ENCODE data around the gene GPATCH2L.

Gene GPATCH2L

GRCh38 chr14:76237349-76237990 is 85.7 kb downstream of the GPATCH2L start:
- TF ChIP-seq CTCF (IDR thresholded peaks at IDR 0.05; ENCODE audit: control extremely low read depth, extremely low read depth, low read depth, missing control alignments) = no peak
- ChIA-PET CTCF (no interaction called here), POLR2A (no interaction called here)
- no peak for DNase-seq (ENCODE audit: extremely low spot score)

GRCh38 chr14:76245097-76245496 is 93.4 kb downstream of the GPATCH2L start:
- POLR2A ChIA-PET = no interaction called here
- DNase-seq (ENCODE audit: extremely low spot score) = no peak
- CTCF ChIA-PET = no interaction called here
- no peak for TF ChIP-seq CTCF (IDR thresholded peaks at IDR 0.05; ENCODE audit: control extremely low read depth, extremely low read depth, low read depth, missing control alignments)

GRCh38 chr14:76250302-76250701 is 98.6 kb downstream of the GPATCH2L start:
- no peak for DNase-seq (ENCODE audit: extremely low spot score)
- TF ChIP-seq CTCF (IDR thresholded peaks at IDR 0.05; ENCODE audit: control extremely low read depth, extremely low read depth, low read depth, missing control alignments) = no peak
- CTCF ChIA-PET = interaction anchor here (1.2 to 1.4 kb wide), 3 partner anchors 21 to 88 kb away, joined by 3 to 5 read pairs (median 3); no protein-coding TSS in a partner anchor
- POLR2A ChIA-PET = no interaction called here

GRCh38 chr14:76252471-76252870 is 100.7 kb downstream of the GPATCH2L start:
- DNase-seq (ENCODE audit: extremely low spot score) = no peak
- no peak for TF ChIP-seq CTCF (IDR thresholded peaks at IDR 0.05; ENCODE audit: control extremely low read depth, extremely low read depth, low read depth, missing control alignments)
- ChIA-PET CTCF (no interaction called here), POLR2A (no interaction called here)

- ChIA-PET CTCF (no interaction called here), POLR2A (no interaction called here)
- no peak for DNase-seq (ENCODE audit: extremely low spot score)
- no peak for TF ChIP-seq CTCF (IDR thresholded peaks at IDR 0.05; ENCODE audit: control extremely low read depth, extremely low read depth, low read depth, missing control alignments)
These were observed 101.4 kb downstream of the GPATCH2L start for GRCh38 chr14:76253111-76253510.

GRCh38 chr14:76256545-76256944 is 104.8 kb downstream of the GPATCH2L start:
- no peak for TF ChIP-seq CTCF (IDR thresholded peaks at IDR 0.05; ENCODE audit: control extremely low read depth, extremely low read depth, low read depth, missing control alignments)
- ChIA-PET CTCF (interaction anchor here (5.3 kb wide), 1 partner anchor 8 kb away, joined by 18 read pairs; no protein-coding TSS in a partner anchor), POLR2A (no interaction called here)
- no peak for DNase-seq (ENCODE audit: extremely low spot score)

Data from GM10248 (cell line).